Stimulated activated CD4-positive, alpha-beta T cell treated with anti-CD3 and anti-CD28 coated beads, Interleukin-15, amount 100 ng/mL, for 24 hours (primary cell): ENCODE results near the gene YPEL1.
"Not testable (repeated sequence)": the region's sequence is repeated elsewhere in the genome, so short reads cannot be mapped to it uniquely, and the experiment has no call there.

Source experiments
- DNase-seq: peaks from one replicate; pipeline ENCODE4 v3.0.0-alpha.2; 2020

The YPEL1 gene

GRCh38 chr22:21698430-21699329 lies 36.9 kb downstream of the YPEL1 start:
- DNase-seq: no peak

DNA sequence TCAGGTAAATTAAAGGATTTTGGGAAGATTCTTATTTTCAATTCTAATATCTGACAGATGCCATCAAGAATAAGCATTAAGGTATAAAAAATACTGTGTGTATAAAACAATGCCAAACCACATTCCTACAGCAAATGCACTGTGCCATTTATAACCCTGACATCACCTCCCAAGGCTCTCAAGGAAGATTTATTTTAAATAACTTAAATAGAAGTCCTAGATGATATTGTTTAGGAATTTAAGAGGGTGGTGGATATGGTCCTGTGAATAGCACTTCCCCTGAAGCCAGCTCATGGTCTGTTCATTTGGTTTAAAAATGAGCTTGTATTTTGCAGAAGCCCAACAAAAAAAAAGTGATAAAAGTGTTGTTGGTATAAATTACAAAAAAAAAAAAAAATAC lies 37.7 kb downstream of the YPEL1 start:
- no peak for DNase-seq

- no peak for DNase-seq
These were observed 38.4 kb downstream of the YPEL1 start for GRCh38 chr22:21697021-21697771.

- DNase-seq: no peak
These were observed 39.5 kb downstream of the YPEL1 start for GRCh38 chr22:21696115-21696514.

- no peak for DNase-seq
These were observed 40.0 kb downstream of the YPEL1 start for GRCh38 chr22:21695430-21696085.

GRCh38 chr22:21694795-21695429 lies 40.7 kb downstream of the YPEL1 start:
- no peak for DNase-seq

DNA sequence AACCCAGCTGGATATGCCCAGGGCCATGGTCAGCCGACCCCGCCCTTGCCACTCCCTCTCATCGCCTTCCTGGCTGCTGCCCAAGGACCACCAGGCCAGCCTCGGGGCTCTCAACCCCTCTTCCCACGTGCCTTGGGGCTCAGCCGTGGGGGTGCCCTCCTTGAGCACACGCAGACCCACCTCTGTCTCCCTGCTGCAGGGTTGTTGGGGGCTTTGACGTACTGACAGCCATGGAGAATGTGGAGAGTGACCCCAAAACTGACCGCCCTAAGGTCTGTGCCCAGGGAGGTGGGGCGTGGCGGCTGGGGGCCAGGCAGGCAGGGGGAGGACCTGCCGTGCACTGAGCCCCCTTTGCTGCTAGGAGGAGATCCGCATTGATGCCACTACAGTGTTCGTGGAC lies 41.2 kb downstream of the YPEL1 start:
- no peak for DNase-seq

GRCh38 chr22:21693999-21694341 lies 41.6 kb downstream of the YPEL1 start:
- no peak for DNase-seq

DNA sequence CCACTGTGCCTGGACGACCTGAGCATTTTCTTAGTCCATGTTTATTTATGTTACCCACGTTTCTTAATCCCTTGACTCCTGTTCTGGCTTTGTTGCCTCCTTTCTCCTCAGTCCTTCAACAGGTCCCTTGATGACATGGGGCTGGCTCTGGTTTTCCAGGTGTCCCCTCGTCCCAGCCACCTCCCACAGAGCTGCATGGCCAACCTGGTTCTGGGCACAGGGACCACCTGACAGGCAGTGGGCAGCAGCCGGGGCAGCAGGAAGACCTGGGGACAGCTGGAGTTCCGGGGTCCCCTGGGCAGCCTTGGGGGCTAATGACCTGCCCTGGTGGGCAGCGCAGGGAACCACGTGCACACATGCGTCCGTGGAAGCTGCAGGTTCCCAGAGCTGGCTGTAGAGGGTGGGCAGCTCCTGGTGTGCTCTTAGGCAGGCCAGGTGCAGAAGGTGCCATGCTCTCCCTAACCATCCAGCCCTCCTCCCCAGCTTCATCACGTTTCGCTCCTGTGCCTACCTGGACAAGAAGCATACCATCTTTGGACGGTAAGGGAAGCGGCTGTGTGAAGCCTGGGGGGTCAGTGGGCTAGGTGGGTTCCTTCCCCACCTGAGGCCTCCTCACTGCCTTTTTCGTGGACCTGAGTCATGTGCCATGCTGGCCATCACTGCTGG lies 42.1 kb downstream of the YPEL1 start:
- no peak for DNase-seq

- DNase-seq: not testable (repeated sequence)
These were observed 42.7 kb downstream of the YPEL1 start for GRCh38 chr22:21692856-21693255.

- no peak for DNase-seq
These were observed 43.8 kb downstream of the YPEL1 start for GRCh38 chr22:21691816-21692215.

GRCh38 chr22:21690401-21690801 lies 45.2 kb downstream of the YPEL1 start:
- DNase-seq: peak; percentile 22

GRCh38 chr22:21688706-21689381 lies 46.8 kb downstream of the YPEL1 start:
- no peak for DNase-seq

GRCh38 chr22:21688341-21688705 lies 47.3 kb downstream of the YPEL1 start:
- DNase-seq: no peak

GRCh38 chr22:21687685-21688259 lies 47.8 kb downstream of the YPEL1 start:
- DNase-seq: no peak

GRCh38 chr22:21686634-21687393 lies 48.8 kb downstream of the YPEL1 start:
- DNase-seq: no peak

GRCh38 chr22:21686193-21686608 lies 49.4 kb downstream of the YPEL1 start:
- no peak for DNase-seq

- no peak for DNase-seq
These were observed 50.5 kb downstream of the YPEL1 start for GRCh38 chr22:21685164-21685513.

GRCh38 chr22:21684492-21685163 lies 51.0 kb downstream of the YPEL1 start:
- no peak for DNase-seq

- DNase-seq: no peak
These were observed 52.2 kb downstream of the YPEL1 start for GRCh38 chr22:21683401-21683811.
